Common myeloid progenitor, CD34-positive (primary cell): ENCODE measurements around the gene MRAP2.
"Not testable (repeated sequence)": the region's sequence is repeated elsewhere in the genome, so short reads cannot be mapped to it uniquely, and the experiment has no call there.

Experiments used
- CTCF ChIA-PET: fragments of 350-600 bp; sonication (Branson Sonifier 250); formaldehyde crosslinking; loops from one replicate; lab custom pipeline; 2021; ENCODE audit warnings: antibody characterized with exemption; lab: Charles Lee
- POLR2A ChIA-PET: fragments of 350-600 bp; sonication (Branson Sonifier 250); formaldehyde crosslinking; loops from one replicate; lab custom pipeline; 2021; ENCODE audit warnings: antibody characterized with exemption; lab: Charles Lee
- DNase-seq, 3 donors: peaks; one replicate each; pipeline versions ENCODE4 v3.0.0 to v3.0.0-alpha.2; 2013
- H3K27ac ChIP-seq, 2 experiments: 1 replicate in 1 of 2; 2 replicates in 1 of 2; pipeline ENCODE4 v1.7.0; 2013; ENCODE audit warnings: inconsistent platforms in 2 of 2, low read length in 2 of 2, mild to moderate bottlenecking in 2 of 2, low read depth in 1 of 2, moderate library complexity in 1 of 2; ENCODE audit not compliant: severe bottlenecking in 2 of 2, insufficient read depth in 1 of 2, poor library complexity in 1 of 2
- H3K27me3 ChIP-seq, 5 experiments: replicated peaks in 2 of 5; 1 replicate in 3 of 5; 2 replicates in 2 of 5; pipeline versions ENCODE4 v1.6.1 to v1.7.0; 2013; ENCODE audit warnings: low read length in 4 of 5, mild to moderate bottlenecking in 2 of 5, moderate library complexity in 2 of 5, inconsistent platforms in 1 of 5; ENCODE audit not compliant: insufficient read depth in 5 of 5, control insufficient read depth in 4 of 5
- H3K36me3 ChIP-seq, 4 experiments: 1 replicate in 2 of 4; 2 replicates in 2 of 4; pipeline versions ENCODE4 v1.6.1 to v1.7.0; 2013; ENCODE audit warnings: low read length in 3 of 4, control low read depth in 1 of 4, mild to moderate bottlenecking in 1 of 4; ENCODE audit not compliant: control insufficient read depth in 4 of 4, insufficient read depth in 4 of 4
- H3K4me1 ChIP-seq, 4 experiments: 1 replicate in 3 of 4; 2 replicates in 1 of 4; pipeline versions ENCODE4 v1.6.1 to v1.7.1; 2013; ENCODE audit warnings: low read length in 3 of 4, mild to moderate bottlenecking in 3 of 4, control low read depth in 1 of 4, inconsistent platforms in 1 of 4, moderate library complexity in 1 of 4; ENCODE audit not compliant: control insufficient read depth in 4 of 4, insufficient read depth in 4 of 4; ENCODE audit errors: control extremely low read depth in 1 of 4
- H3K4me3 ChIP-seq, 7 experiments: 1 replicate in 4 of 7; 2 replicates in 3 of 7; pipeline versions ENCODE4 v1.5.1 to v1.7.0; 2013; ENCODE audit warnings: mild to moderate bottlenecking in 7 of 7, low read length in 6 of 7, moderate library complexity in 6 of 7, inconsistent platforms in 2 of 7, low read depth in 2 of 7, control low read depth in 1 of 7; ENCODE audit not compliant: insufficient read depth in 4 of 7, control insufficient read depth in 1 of 7; ENCODE audit errors: extremely low read depth in 1 of 7
- H3K9me3 ChIP-seq, 5 experiments: 1 replicate in 4 of 5; 2 replicates in 1 of 5; pipeline versions ENCODE4 v1.6.1 to v1.7.1; 2013; ENCODE audit warnings: low read length in 4 of 5, mild to moderate bottlenecking in 2 of 5, inconsistent platforms in 1 of 5, low read depth in 1 of 5, moderate library complexity in 1 of 5; ENCODE audit not compliant: control insufficient read depth in 4 of 5, insufficient read depth in 2 of 5; ENCODE audit errors: control extremely low read depth in 1 of 5
- WGBS: methylation state at CpG from one replicate; pipeline ENCODE4 v1.1.5; 2013; ENCODE audit not compliant: insufficient coverage; 5-methylcytosine and 5-hydroxymethylcytosine counted together

MRAP2 gene

DNA sequence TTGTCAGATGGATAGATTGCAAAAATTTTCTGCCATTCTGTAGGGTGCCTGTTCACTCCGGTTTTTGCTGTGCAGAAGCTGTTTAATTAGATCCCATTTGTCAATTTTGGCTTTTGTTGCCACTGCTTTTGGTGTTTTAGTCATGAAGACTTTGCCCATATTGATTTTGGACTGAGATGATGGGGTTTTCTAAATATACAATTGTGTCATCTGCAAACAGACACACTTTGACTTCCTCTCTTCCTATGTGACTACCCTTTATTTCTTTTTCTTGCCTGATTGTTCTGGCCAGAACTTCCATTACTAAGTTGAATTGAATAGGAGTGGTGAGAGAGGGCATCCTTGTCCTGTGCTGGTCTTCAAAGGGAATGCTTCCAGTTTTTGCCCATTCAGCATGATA is 96.0 kb downstream of the MRAP2 start:
- peaks cover 0 to 12% (median 5%) of the 10 kb centered on the region in 5 experiments for H3K9me3 ChIP-seq
- POLR2A ChIA-PET, DNase-seq, H3K4me3 ChIP-seq, H3K27ac ChIP-seq, CTCF ChIA-PET, H3K27me3 ChIP-seq, H3K4me1 ChIP-seq: not testable (repeated sequence)
- WGBS, result no CpG with 5 or more reads among the region's 1 CpG
- H3K36me3 ChIP-seq, result peaks cover 8 to 20% (median 9%) of the 10 kb centered on the region in 4 experiments

GRCh38 chr6:84133385-84133784 is 99.8 kb downstream of the MRAP2 start:
- POLR2A ChIA-PET, DNase-seq, H3K4me3 ChIP-seq, CTCF ChIA-PET, H3K27me3 ChIP-seq, H3K4me1 ChIP-seq, H3K27ac ChIP-seq: not testable (repeated sequence)
- Histone ChIP-seq H3K9me3 (peaks cover 0 to 12% (median 5%) of the 10 kb centered on the region in 5 experiments), H3K36me3 (peaks cover 0 to 21% (median 9%) of the 10 kb centered on the region in 4 experiments)
- 98% methylated on average over 6 of the region's 9 CpGs for WGBS

- POLR2A ChIA-PET, result no interaction called here
- Histone ChIP-seq H3K4me3 (no peak overlapping the region), H3K4me1 (no peaks in the 10 kb centered on the region), H3K27me3 (no peaks in the 10 kb centered on the region), H3K9me3 (peaks cover 0 to 12% (median 5%) of the 10 kb centered on the region in 5 experiments), H3K27ac (no peak overlapping the region), H3K36me3 (peaks cover 0 to 25% (median 11%) of the 10 kb centered on the region in 4 experiments)
- no peak for DNase-seq
- CTCF ChIA-PET, result no interaction called here
- 95% methylated on average over 4 of the region's 5 CpGs for WGBS
Measured at GRCh38 chr6:84135291-84135690, 101.7 kb downstream of the MRAP2 start.

DNA sequence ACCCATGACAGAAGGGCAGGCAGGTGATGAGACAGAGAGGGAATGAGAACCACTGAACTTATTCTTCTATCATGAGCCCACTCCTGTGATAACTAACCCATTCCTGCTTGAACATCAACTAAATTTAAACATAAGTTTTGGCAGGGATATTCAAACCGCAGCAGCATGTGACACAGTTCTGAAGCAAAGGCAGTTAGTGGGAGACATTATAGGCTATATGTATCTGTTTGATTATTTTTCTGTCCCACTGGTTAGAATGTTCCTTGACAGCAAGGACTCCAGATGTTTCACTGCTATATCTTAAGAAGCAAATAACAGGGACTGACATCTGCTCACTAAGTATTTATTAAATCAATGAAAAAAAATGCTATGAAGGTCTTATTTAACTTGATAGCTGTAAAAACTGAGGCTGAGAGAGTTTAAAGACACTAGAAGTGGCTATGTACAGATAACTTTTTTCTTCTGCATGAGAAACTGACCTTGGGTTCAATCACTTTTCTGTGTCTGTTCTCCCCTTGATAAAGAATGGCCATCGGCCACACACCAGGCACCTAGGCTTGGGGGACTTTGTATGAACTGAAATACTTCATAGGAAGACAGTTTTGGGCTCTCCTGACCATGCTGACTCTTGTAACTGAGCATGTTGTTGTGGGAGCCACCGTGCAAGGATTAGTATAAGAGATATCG is 102.9 kb downstream of the MRAP2 start:
- Histone ChIP-seq H3K4me1 (no peaks in the 10 kb centered on the region), H3K27ac (no peak overlapping the region), H3K27me3 (no peaks in the 10 kb centered on the region), H3K36me3 (peaks cover 0 to 25% (median 11%) of the 10 kb centered on the region in 4 experiments), H3K4me3 (no peak overlapping the region), H3K9me3 (peaks cover 0 to 12% (median 5%) of the 10 kb centered on the region in 5 experiments)
- WGBS, result 100% methylated on average over 2 of the region's 4 CpGs
- ChIA-PET POLR2A (no interaction called here), CTCF (no interaction called here)
- no peak for DNase-seq

GRCh38 chr6:84137051-84137375 is 103.4 kb downstream of the MRAP2 start:
- ChIA-PET POLR2A (no interaction called here), CTCF (no interaction called here)
- no peak for DNase-seq
- 100% methylated on average over 2 of the region's 5 CpGs for WGBS
- Histone ChIP-seq H3K27me3 (no peaks in the 10 kb centered on the region), H3K36me3 (peaks cover 0 to 25% (median 11%) of the 10 kb centered on the region in 4 experiments), H3K4me1 (no peaks in the 10 kb centered on the region), H3K27ac (no peak overlapping the region), H3K4me3 (no peak overlapping the region), H3K9me3 (peaks cover 0 to 12% (median 5%) of the 10 kb centered on the region in 5 experiments)

- no peaks in the 10 kb centered on the region for H3K27me3 ChIP-seq
- WGBS, result no CpG with 5 or more reads among the region's 2 CpGs
- ChIA-PET CTCF (no interaction called here), POLR2A (no interaction called here)
- H3K4me3 ChIP-seq, result no peak overlapping the region
- H3K36me3 ChIP-seq, result peaks cover 0 to 22% (median 11%) of the 10 kb centered on the region in 4 experiments
- DNase-seq, result no peak
- H3K27ac ChIP-seq, result no peak overlapping the region
- no peaks in the 10 kb centered on the region for H3K4me1 ChIP-seq
- H3K9me3 ChIP-seq, result peaks cover 0 to 12% (median 5%) of the 10 kb centered on the region in 5 experiments
Measured at GRCh38 chr6:84137989-84138575, 104.5 kb downstream of the MRAP2 start.

DNA sequence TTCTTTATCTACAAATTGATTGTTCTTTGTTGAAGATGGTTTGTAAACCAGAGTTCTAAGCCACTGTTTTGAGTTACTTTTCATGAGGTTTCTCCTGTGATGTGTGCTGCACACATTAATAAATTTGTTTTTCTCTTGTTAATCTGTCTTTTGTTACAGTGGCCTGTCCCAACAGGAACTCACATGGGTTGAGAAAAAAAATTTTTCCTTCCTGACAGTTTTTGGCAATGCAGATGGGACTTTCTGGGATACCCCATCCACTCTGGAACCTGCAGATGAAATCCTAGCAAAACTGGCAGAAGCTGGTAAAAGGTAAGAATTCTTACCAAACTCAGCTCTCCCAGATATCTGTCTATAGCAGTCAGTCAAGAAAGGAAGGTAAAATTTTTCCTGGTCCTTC is 105.7 kb downstream of the MRAP2 start:
- Histone ChIP-seq H3K36me3 (peaks cover 0 to 12% (median 8%) of the 10 kb centered on the region in 4 experiments), H3K4me1 (no peaks in the 10 kb centered on the region), H3K4me3 (no peak overlapping the region), H3K27me3 (no peaks in the 10 kb centered on the region), H3K27ac (no peak overlapping the region), H3K9me3 (peaks cover 0 to 2% (median 0%) of the 10 kb centered on the region in 5 experiments)
- ChIA-PET CTCF (no interaction called here), POLR2A (no interaction called here)
- no peak for DNase-seq
